Activated T-cell treated with anti-CD3 and anti-CD28 coated beads, Interleukin-2, amount 50 U/mL, for 4 hours (primary cell): ENCODE results near the gene OVOL3. TPM values are rescaled to one million over a fixed set of nuclear protein-coding genes. Genes with fewer than 3 reads are reported as not detected.

ENCODE experiments used
- ATAC-seq, 2 donors: fragments of 200-7000 bp; cut with Tn5 transposase; one replicate each; pipeline ENCODE4 v1.10.0; 2021
- DNase-seq: peaks from one replicate; pipeline ENCODE4 v3.0.0-alpha.2; 2020
- H3K27me3 Mint-ChIP-seq: one replicate; pipeline ENCODE4 v1.8.0; 2021; ENCODE audit warnings: low read depth, mixed read lengths
- H3K36me3 Mint-ChIP-seq: one replicate; pipeline ENCODE4 v1.8.0; 2022; ENCODE audit warnings: mixed read lengths; ENCODE audit not compliant: insufficient read depth
- H3K4me1 Mint-ChIP-seq: one replicate; pipeline ENCODE4 v1.8.0; 2021; ENCODE audit warnings: low read depth, mixed read lengths
- H3K4me3 Mint-ChIP-seq: one replicate; pipeline ENCODE4 v1.8.0; 2021; ENCODE audit warnings: mild to moderate bottlenecking, moderate library complexity, mixed read lengths
- H3K9me3 Mint-ChIP-seq: one replicate; pipeline ENCODE4 v1.8.0; 2021; ENCODE audit warnings: mixed read lengths
- total RNA-seq, 3 donors: library from RNA; stranded (reverse); gene quantifications; one replicate each; pipeline ENCODE4 v1.2.1, GENCODE V29; 2021

The OVOL3 gene
- total RNA-seq, 3 donors from 2014 or later: not detected

DNA sequence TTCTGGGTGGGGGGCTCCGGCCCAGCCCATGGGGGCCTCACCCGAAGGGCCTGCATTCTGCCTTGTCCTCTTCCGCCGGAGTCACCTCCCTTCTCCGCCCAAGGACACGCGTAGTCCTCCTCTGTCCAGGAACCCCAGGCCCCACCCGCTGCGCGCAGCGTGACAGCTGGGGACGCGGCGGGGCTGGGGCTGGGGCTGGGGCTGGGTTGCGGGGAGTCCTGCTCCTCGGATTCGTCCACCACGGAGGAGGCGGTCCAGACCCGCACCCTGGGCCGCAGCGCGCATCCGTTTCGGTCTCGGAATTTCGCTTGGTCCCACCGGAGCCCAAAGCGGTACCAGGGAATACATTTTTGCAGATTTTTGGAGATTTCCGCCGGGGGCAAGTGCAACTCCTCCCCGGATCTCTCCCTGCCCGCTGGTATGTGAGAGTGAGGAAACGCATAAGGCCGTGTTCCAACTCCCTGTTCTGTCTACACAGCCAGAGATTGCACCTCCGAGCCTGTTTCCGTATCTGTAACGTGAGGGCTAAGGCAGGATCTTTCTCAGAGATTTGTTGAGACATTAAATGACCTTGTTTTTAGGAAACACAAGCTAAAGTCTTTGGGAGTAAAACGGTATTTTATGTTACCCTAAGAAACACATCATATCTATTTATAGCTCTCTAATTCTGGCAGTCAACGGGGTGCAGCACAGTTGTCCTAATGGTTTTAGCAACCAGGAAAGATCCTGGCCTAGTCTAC is 41.6 kb downstream of the OVOL3 start, which contains the start of gene COX7A1:
TSS of gene COX7A1 (minus strand) at position 96 of the 740 bp plus-strand sequence. CDS start at position 56, 40 bp downstream.
- H3K36me3 Mint-ChIP-seq: peaks cover 22% of the 10 kb centered on the region
- no peak for ATAC-seq
- H3K9me3 Mint-ChIP-seq: no peaks in the 10 kb centered on the region
- H3K4me1 Mint-ChIP-seq: no peaks in the 10 kb centered on the region
- no peak for DNase-seq
- H3K27me3 Mint-ChIP-seq: no peaks in the 10 kb centered on the region
- no peak within 1 kb of the TSS for H3K4me3 Mint-ChIP-seq

GRCh38 chr19:36153126-36153525 is 42.2 kb downstream of the OVOL3 start:
- H3K27me3 Mint-ChIP-seq: no peaks in the 10 kb centered on the region
- H3K36me3 Mint-ChIP-seq: peaks cover 22% of the 10 kb centered on the region
- H3K4me3 Mint-ChIP-seq: no peak overlapping the region
- H3K9me3 Mint-ChIP-seq: no peaks in the 10 kb centered on the region
- DNase-seq: no peak
- no peaks in the 10 kb centered on the region for H3K4me1 Mint-ChIP-seq
- no peak for ATAC-seq

- no peak overlapping the region for H3K4me3 Mint-ChIP-seq
- H3K36me3 Mint-ChIP-seq: peaks cover 1% of the 10 kb centered on the region
- no peaks in the 10 kb centered on the region for H3K9me3 Mint-ChIP-seq
- ATAC-seq (no peak), DNase-seq (no peak)
- H3K27me3 Mint-ChIP-seq: no peaks in the 10 kb centered on the region
- no peaks in the 10 kb centered on the region for H3K4me1 Mint-ChIP-seq
These were observed 50.1 kb downstream of the OVOL3 start for GRCh38 chr19:36160821-36161596.

Other genes starting within 250 kb of the OVOL3 start
- gene APLP1, start 242.6 kb upstream of the OVOL3 start, total RNA-seq: under 1 TPM in 2 of 3 donors, not detected in 1; 0.24 to 0.34 TPM
- gene NFKBID, start 210.6 kb upstream of the OVOL3 start, total RNA-seq: 100 to 1,000 TPM; 138 to 149 (median 142) TPM
- gene HCST, start 208.6 kb upstream of the OVOL3 start, total RNA-seq: 10 to 100 TPM; 22.6 to 37.1 (median 24.0) TPM
- under 1 TPM in 2 of 3 donors, not detected in 1; 0.52 to 0.69 TPM for gene TYROBP, start 202.8 kb upstream of the OVOL3 start, total RNA-seq
- gene LRFN3, start 174.8 kb upstream of the OVOL3 start, total RNA-seq: 10 to 100 TPM; 14.1 to 15.3 (median 14.4) TPM
- gene SDHAF1, start 116.0 kb upstream of the OVOL3 start, total RNA-seq: 10 to 100 TPM; 27.3 to 29.7 (median 28.0) TPM
- 1 to 10 TPM in 2 of 3 donors, under 1 TPM in 1; 0.92 to 1.4 (median 1.2) TPM for gene SYNE4, start 102.3 kb upstream of the OVOL3 start, total RNA-seq
- gene ALKBH6, start 96.9 kb upstream of the OVOL3 start, total RNA-seq: 10 to 100 TPM; 33.1 to 38.2 (median 36.1) TPM
- 1 to 10 TPM in 1 of 3 donors, under 1 TPM in 2; 0.33 to 1.4 (median 0.58) TPM for gene CLIP3, start 78.3 kb upstream of the OVOL3 start, total RNA-seq
- 1 to 10 TPM in 1 of 3 donors, under 1 TPM in 2; 0.76 to 1.2 (median 0.90) TPM for gene THAP8, start 56.9 kb upstream of the OVOL3 start, total RNA-seq
- 10 to 100 TPM; 10.3 to 14.6 (median 12.5) TPM for gene WDR62, start 56.2 kb upstream of the OVOL3 start, total RNA-seq
- 100 to 1,000 TPM; 139 to 165 (median 159) TPM for gene POLR2I, start 3.7 kb downstream of the OVOL3 start, total RNA-seq
- 100 to 1,000 TPM; 155 to 173 (median 157) TPM for gene TBCB, start 4.3 kb downstream of the OVOL3 start, total RNA-seq
- gene CAPNS1, start 28.9 kb downstream of the OVOL3 start, total RNA-seq: 100 to 1,000 TPM; 287 to 318 (median 313) TPM
- not detected for gene COX7A1, start 41.3 kb downstream of the OVOL3 start, total RNA-seq
- 1 to 10 TPM; 1.9 to 2.6 (median 2.5) TPM for gene ZNF565, start 103.5 kb downstream of the OVOL3 start, total RNA-seq
- 100 to 1,000 TPM in 2 of 3 donors, 10 to 100 TPM in 1; 98.7 to 102 (median 101) TPM for gene ZNF146, start 104.0 kb downstream of the OVOL3 start, total RNA-seq